NCI-H2081 (cell line): ENCODE measurements around the gene PARVB.

Experiments
- DNase-seq, 2 experiments: peaks; one replicate each; lab custom pipeline; 2025; lab: John Stamatoyannopoulos, UW

The PARVB gene

GRCh38 chr22:44024288-44024921 lies at the start of gene PARVB:
PARVB (plus strand) TSS chr22:44024302; CDS start chr22:44024340, 38 bp downstream.
- DNase-seq, result peak in 1 of 2 experiments; percentile 15

- DNase-seq, result no peak
Measured at GRCh38 chr22:43975041-43975440, 49.1 kb upstream of the PARVB start.

- DNase-seq, result no peak
Measured at GRCh38 chr22:43976861-43977795, 47.0 kb upstream of the PARVB start.

- no peak for DNase-seq
Measured at GRCh38 chr22:43978558-43978957, 45.5 kb upstream of the PARVB start.

- DNase-seq, result no peak
Measured at GRCh38 chr22:43980579-43980978, 43.5 kb upstream of the PARVB start.

GRCh38 chr22:43980996-43981395 lies 43.1 kb upstream of the PARVB start:
- no peak for DNase-seq

GRCh38 chr22:43983808-43984207 lies 40.3 kb upstream of the PARVB start:
- no peak for DNase-seq

GRCh38 chr22:43985532-43985931 lies 38.6 kb upstream of the PARVB start:
- no peak for DNase-seq

GRCh38 chr22:43988116-43988820 lies 35.8 kb upstream of the PARVB start:
- no peak for DNase-seq

- no peak for DNase-seq
Measured at GRCh38 chr22:43988960-43989359, 35.1 kb upstream of the PARVB start.

GRCh38 chr22:43990044-43990443 lies 34.1 kb upstream of the PARVB start:
- peak; percentile 64 to 78 for DNase-seq

GRCh38 chr22:43991316-43992020 lies 32.6 kb upstream of the PARVB start:
- no peak for DNase-seq

GRCh38 chr22:43992331-43992821 lies 31.7 kb upstream of the PARVB start:
- DNase-seq, result no peak

- DNase-seq, result peak; percentile 39 to 46
Measured at GRCh38 chr22:43993072-43993760, 30.9 kb upstream of the PARVB start.

- peak in 1 of 2 experiments; percentile 36 for DNase-seq
Measured at GRCh38 chr22:43994006-43994405, 30.1 kb upstream of the PARVB start.

- no peak for DNase-seq
Measured at GRCh38 chr22:43994416-43994815, 29.7 kb upstream of the PARVB start.

GRCh38 chr22:43995057-43995685 lies 28.9 kb upstream of the PARVB start:
- no peak for DNase-seq

GRCh38 chr22:43995798-43996169 lies 28.3 kb upstream of the PARVB start:
- no peak for DNase-seq

- no peak for DNase-seq
Measured at GRCh38 chr22:43996170-43996980, 27.7 kb upstream of the PARVB start.

- DNase-seq, result no peak
Measured at GRCh38 chr22:43996981-43997265, 27.2 kb upstream of the PARVB start.
